Measurements from ENCODE around the gene YWHAG.

DNA sequence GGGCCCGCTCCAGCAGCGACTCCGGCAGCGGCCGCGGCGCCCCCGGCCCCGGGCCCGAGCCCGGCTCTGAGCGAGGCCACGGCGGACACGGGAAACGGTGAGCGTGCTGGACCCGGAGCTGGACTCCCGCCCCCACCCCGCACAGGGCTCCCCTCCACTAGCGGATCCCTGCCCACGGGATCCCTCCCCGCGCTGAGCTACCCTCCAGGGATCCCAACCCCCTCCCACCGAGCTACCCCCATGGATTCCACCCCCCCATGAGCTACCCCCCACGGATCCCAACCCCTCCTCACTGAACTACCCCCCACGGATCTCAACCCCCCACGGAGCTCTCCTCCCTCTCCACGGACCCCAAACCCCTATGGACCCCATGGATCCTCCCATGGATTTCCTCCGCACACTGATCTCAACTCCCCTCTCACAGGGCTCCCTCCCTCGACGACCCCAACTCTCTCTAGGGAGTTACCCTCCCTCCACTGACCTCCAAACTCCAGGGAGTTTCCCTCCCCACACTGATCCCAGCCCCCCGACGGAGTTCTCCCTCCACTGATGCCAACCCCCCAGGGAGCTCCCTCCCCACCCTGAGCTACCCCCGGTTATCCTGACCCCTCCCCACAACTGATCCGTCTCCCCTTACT is 77.0 kb downstream of the YWHAG start:
- TF ChIP-seq POLR2A (IDR thresholded peaks at IDR 0.05; ENCODE audit: low read depth, low read length) (no peak), TAF1 (IDR thresholded peaks at IDR 0.05; ENCODE audit: borderline replicate concordance, low read depth, low read length) (no peak), POLR2AphosphoS5 (IDR thresholded peaks at IDR 0.05; ENCODE audit: low read depth, low read length) (no peak)

Data from GM12892 (cell line).